ENCODE results near the gene IL1R1.
"Not testable (repeated sequence)": the region's sequence is repeated elsewhere in the genome, so short reads cannot be mapped to it uniquely, and the experiment has no call there.

The IL1R1 gene

DNA sequence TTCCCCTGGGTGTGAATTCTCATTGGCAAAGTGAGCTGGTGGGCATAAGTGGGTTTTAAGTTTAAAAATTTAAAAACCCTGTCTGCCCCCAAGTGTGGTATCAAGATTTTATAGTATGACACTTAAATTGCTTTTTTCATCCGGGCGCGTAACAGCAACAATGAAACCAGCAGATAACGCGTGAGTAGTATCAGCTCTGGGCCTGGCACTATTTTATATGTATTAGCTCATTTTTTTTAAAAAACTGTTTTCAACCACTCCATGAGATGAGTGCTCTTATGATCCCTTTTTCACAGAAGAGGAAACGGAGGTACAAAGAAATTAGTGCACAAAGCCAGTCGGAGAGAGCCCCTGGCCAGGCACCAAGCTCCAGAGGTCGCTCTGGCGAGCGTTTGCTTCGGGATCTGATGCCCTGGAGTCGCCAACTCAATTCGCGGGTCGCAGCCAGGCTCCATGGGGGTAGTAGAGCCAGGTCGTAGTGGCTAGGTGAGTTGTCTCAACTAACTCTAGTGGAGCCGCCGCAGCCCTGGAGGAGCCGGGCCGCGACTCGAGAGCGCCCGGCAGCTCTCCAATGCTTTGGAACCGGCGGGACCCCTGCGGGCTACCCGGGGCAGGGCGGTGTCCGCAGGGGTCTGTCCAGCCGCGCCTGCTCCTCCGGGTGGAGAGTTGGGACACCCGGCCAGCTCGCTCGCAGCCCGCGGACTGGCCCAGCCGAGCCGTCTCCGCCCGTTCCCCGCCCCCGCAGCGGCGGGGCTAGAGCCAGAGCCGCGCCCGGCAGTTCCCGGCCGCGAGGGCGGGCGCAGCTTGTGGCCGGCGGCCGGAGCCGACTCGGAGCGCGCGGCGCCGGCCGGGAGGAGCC, at the start of gene IL1R1:
IL1R1 (plus strand) TSS at position 777 of the 859 bp plus-strand sequence. CDS start 14,979 bp downstream, outside the sequence.
- DNase-seq: peak; percentile 16

DNA sequence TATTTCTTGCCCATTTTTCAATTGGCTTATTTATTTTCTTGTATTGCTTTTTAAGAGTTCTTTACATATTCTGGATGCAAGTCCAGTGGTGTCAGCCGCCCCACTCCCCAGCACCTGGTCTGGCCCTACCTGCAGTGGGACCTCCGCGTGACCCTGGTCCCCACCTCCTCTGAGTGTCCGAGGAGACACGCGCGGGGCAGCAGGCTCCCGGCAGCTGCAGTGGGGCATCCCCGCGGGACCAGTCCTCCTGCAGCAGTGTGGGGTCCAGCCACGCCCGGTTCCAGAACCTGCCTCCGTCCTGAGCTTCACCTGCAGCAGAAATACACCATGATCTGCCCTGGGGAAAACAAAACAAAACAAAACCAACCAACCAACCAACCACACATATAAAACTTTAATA, 48.9 kb upstream of the IL1R1 start:
- no peak for DNase-seq

DNA sequence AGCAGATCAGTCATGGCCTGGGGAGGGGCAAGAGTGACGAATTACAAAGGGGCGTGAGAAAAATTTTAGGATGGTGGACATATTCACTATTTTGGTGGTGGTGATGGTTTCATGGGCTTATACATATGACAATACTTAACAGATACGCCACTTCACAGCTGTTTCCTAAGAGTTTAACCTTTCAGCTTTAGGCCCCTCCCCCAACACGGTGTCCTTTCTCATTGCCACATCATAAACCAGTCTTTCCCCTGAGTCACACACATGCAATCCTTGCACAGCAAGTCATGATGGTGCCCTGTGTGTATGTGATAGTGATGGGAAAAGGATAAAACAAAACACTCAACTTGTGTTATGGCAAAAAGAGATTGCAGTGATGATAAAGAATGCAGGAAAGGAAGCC, 47.6 kb upstream of the IL1R1 start:
- DNase-seq: no peak

DNA sequence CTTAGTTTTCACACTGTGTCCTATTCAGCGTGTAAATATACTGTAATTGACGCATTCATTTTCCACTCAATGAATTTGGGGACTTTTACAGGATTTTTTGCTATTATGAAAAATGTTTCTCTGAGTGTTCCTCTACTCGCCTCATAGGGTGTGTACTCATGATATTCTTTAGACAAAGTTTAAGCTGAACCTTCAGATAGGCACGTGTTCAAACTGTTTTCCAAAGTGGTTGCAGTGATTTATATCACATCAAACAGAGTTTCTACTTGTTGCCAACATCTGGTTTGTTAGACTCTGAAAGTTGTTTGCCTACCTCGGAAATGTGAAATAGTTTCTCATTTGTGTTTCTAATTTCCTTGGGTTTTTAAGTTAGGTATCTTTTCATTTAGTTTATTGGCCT, 46.4 kb upstream of the IL1R1 start:
- DNase-seq: no peak

DNA sequence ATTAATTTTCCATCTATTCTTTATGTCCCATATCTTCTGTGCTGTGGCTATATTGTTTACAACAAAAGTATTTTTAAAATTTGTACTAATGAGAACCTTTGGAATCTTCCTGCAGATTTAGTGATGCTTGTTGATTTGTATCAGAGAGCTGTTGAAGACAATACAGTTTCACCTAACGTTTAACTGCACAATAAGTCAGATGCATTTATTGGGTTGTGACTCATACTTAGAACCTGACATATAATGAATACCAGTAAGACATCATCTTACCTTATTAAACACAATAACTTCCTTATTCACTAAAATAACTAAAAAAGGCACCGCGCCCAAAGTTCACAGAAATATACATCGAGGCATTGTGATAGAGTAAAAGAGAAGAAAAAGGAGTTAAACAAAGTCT, 43.8 kb upstream of the IL1R1 start:
- no peak for DNase-seq

- DNase-seq: no peak
Observed at GRCh38 chr2:102099536-102100298, 42.8 kb upstream of the IL1R1 start.

GRCh38 chr2:102100371-102101096, 42.0 kb upstream of the IL1R1 start:
- no peak for DNase-seq

DNA sequence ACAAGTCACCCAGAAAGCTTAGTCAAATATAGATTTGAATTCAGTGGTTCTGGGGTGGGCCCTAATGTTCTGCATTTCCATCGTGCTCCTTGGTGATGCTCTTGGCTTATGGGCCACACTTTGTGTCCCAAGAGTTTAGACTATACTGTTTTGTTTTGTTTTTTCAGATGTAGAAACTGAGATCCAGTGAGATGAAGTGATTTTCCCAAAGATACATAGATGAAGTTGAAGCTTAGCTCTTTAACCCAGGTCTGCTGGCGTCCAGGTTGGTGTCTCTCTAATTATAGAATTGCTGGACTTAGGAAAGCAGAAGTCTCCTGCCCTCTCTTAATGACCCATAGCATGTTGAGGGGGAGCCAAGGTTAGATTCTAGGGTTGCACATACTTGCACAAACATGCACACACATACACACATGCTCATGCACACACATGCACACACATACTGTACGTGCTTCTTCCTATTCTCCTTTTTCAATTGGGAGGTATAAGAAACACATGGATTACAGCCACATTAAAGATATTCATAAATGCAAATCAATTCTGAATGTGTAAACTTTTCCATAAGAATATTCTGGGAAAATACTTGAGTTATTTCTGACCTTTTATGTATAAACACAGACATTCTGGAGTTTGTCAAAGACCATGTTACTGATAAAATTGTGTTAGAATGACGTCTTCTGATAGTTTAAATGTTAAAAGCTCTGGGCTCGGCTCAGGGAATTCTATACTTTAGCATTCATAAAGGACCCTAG, 41.3 kb upstream of the IL1R1 start:
- no peak for DNase-seq

DNA sequence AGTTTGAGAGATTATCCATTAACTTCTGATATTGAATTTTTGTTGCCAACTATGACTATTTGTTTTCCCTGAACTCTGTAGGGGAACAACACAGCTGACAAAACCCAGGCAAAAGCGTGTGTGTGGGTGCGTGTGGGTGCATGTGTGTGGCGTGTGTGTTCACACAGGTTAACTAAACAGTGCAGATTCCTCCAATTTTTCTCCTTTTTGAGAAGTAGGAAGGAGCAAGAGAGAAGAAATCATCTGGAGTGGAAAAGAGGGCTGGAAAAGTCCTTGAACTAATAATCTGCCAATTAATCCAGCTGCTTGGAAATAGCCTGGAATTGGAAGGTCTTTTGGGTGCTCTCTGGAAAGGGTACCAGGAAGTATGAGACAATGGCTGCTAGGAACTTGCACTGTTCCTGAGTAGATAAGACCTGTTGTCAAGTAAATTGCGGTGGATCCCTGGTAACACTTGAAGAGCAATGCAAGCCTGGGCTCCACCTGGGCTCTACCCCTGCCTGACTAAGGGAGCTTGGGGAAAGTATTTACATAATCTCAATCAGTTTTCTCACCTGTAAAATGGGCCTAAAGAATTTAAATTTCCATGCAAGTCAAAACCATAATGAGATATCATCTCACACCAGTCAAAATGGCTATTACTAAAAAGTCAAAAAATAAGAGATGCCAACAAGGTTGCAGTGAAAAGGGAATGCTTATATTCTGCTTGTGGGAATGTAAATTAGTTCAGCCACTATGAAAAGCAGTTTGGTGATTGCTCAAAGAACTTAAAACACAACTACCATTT, 40.5 kb upstream of the IL1R1 start:
- no peak for DNase-seq

DNA sequence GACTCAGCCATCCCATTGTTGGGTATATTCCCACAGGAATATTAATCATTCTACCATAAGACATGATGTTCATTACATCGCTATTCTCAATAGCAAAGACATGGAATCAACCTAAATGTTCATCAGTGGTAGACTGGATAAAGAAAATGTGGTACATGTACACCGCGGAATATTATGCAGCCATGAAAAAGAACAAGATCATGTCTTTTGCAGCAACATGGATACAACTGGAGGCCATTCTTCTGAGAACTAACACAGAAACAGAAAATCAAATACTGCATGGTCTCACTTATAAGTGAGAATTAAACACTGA, 40.0 kb upstream of the IL1R1 start:
- DNase-seq: not testable (repeated sequence)

- DNase-seq: no peak
Observed at GRCh38 chr2:102103284-102103683, 39.3 kb upstream of the IL1R1 start.

- no peak for DNase-seq
Observed at GRCh38 chr2:102103992-102104871, 38.3 kb upstream of the IL1R1 start.

- no peak for DNase-seq
Observed at GRCh38 chr2:102106133-102106556, 36.4 kb upstream of the IL1R1 start.

DNA sequence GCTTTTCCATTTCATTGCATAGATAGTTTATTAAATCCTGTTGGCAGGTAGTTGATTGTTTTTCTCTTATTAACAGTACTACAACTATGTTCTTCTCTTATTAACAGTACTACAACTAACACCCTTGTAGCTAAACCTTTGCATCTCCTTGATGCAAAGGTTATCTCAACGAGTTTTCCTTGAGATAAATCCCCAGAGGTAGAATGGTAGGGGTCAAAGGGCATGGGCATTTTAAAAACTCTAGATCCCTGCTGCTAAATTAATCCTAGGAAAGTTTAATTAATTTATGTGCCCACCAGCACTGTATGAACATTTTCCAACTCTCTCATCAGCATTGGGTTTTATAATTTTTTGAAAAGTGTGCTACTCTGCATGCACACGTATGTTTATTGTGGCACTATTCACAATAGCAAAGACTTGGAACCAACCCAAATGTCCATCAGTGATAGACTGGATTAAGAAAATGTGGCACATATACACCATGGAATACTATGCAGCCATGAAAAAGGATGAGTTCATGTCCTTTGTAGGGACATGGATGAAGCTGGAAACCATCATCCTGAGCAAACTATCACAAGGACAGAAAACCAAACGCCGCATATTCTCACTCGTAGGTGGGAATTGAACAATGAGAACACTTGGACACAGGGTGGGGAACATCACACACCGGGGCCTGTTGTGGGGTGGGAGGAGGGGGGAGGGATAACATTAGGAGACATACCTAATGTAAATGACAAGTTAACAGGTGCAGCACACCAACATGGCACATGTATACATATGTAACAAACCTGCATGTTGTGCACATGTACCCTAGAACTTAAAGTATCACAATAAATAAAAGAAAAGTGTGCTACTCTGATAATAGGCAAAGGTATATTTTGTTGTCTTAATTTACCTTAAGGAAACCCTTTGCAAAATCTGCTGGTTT, 35.5 kb upstream of the IL1R1 start:
- DNase-seq: not testable (repeated sequence)

GRCh38 chr2:102107741-102108070, 34.8 kb upstream of the IL1R1 start:
- no peak for DNase-seq

- DNase-seq: no peak
Observed at GRCh38 chr2:102109016-102109415, 33.5 kb upstream of the IL1R1 start.

DNA sequence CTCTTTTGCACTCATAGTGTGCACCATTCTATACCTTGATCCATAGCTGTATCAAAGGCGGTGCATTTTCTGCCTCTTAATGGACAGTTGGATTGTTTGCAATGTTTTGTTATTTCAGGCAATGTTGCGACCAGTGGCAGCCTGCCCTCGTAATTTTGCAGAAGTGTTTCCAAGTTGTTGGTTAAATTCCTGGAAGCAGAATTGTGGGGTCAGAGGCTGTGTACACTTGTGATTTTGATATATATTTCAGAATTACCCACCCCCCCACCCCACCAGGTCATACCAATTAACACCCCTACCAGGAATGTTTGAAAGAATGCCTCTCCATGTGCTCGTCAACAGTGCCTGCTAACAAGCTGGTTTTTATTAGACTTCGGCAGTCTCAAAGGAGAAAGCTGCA, 32.4 kb upstream of the IL1R1 start:
- DNase-seq: no peak

- no peak for DNase-seq
Observed at GRCh38 chr2:102110596-102111334, 31.8 kb upstream of the IL1R1 start.

GRCh38 chr2:102111823-102112222, 30.7 kb upstream of the IL1R1 start:
- DNase-seq: no peak
